NCI-H2029 treated with DMSO at 0.1 percent for 48 hours (cell line): ENCODE measurements around the gene GPER1.
"Not testable (repeated sequence)": the region's sequence is repeated elsewhere in the genome, so short reads cannot be mapped to it uniquely, and the experiment has no call there.

ENCODE experiments used
- DNase-seq: peaks from one replicate; lab custom pipeline; 2025; lab: John Stamatoyannopoulos, UW

Gene GPER1

GRCh38 chr7:1120791-1121190 is 32.9 kb downstream of the GPER1 start:
- no peak for DNase-seq

GRCh38 chr7:1121476-1121875 is 33.6 kb downstream of the GPER1 start:
- DNase-seq, result no peak

GRCh38 chr7:1121886-1122831 is 34.2 kb downstream of the GPER1 start:
- DNase-seq, result no peak

GRCh38 chr7:1122832-1123501 is 35.1 kb downstream of the GPER1 start:
- no peak for DNase-seq

- DNase-seq, result no peak
Measured at GRCh38 chr7:1123715-1124114, 35.8 kb downstream of the GPER1 start.

GRCh38 chr7:1124164-1124563 is 36.3 kb downstream of the GPER1 start:
- no peak for DNase-seq

- no peak for DNase-seq
Measured at GRCh38 chr7:1124816-1125602, 37.1 kb downstream of the GPER1 start.

GRCh38 chr7:1125603-1125969 is 37.7 kb downstream of the GPER1 start:
- DNase-seq, result no peak

GRCh38 chr7:1127001-1127400 is 39.1 kb downstream of the GPER1 start:
- no peak for DNase-seq

- DNase-seq, result no peak
Measured at GRCh38 chr7:1129431-1129830, 41.5 kb downstream of the GPER1 start.

GRCh38 chr7:1130021-1130990 is 42.4 kb downstream of the GPER1 start:
- DNase-seq, result no peak

GRCh38 chr7:1131471-1132265 is 43.8 kb downstream of the GPER1 start:
- DNase-seq, result no peak

- DNase-seq, result no peak
Measured at GRCh38 chr7:1134951-1135350, 47.0 kb downstream of the GPER1 start.

GRCh38 chr7:1136841-1137516 is 49.1 kb downstream of the GPER1 start:
- peak; percentile 5 for DNase-seq

GRCh38 chr7:1137517-1138167 is 49.7 kb downstream of the GPER1 start:
- DNase-seq, result no peak

- DNase-seq, result no peak
Measured at GRCh38 chr7:1140476-1141104, 52.7 kb downstream of the GPER1 start.

GRCh38 chr7:1141651-1142050 is 53.7 kb downstream of the GPER1 start:
- DNase-seq, result no peak

- no peak for DNase-seq
Measured at GRCh38 chr7:1142051-1142635, 54.2 kb downstream of the GPER1 start.

GRCh38 chr7:1143031-1143430 is 55.1 kb downstream of the GPER1 start:
- DNase-seq, result not testable (repeated sequence)
